Measurements from ENCODE around the gene TNS4. TPM values are rescaled to one million over a fixed set of nuclear protein-coding genes. Genes with fewer than 3 reads are reported as not detected.

Gene TNS4
- total and polyA plus RNA-seq, 9 of the 15 experiments (the other 6 are each of a cell fraction or from before 2014, with no cell fraction given) = 0.04 to 0.73 (median 0.24) TPM; not detected in 1

- TF ChIP-seq ATF4 (CRISPR knock-in tag; IDR thresholded peaks at IDR 0.05) (no peak), FOXM1 (IDR thresholded peaks at IDR 0.05; ENCODE audit: low read depth) (no peak), FOXM1 (CRISPR knock-in tag; IDR thresholded peaks at IDR 0.05; ENCODE audit: low read depth) (no peak), NRF1 (conservative IDR thresholded peaks at IDR 0.05 in 1 of 2, IDR thresholded peaks at IDR 0.05 in 1 of 2) (peak in 1 of 2 experiments; percentile 30; a peak in 1 of 4 replicates), SMAD4 (CRISPR knock-in tag; conservative IDR thresholded peaks at IDR 0.05) (peak; percentile 38; the same call in 1 of the 2 replicates), ZNF384 (IDR thresholded peaks at IDR 0.05; ENCODE audit: low read depth, low read length) (no peak), ZKSCAN1 (IDR thresholded peaks at IDR 0.05; ENCODE audit: low read depth, low read length) (no peak), CBX2 (IDR thresholded peaks at IDR 0.05; ENCODE audit: insufficient read depth, low read length, poor library complexity, severe bottlenecking) (no peak), RBM39 (optimal IDR thresholded peaks at IDR 0.05; ENCODE audit: low read depth, low read length) (no peak), MIER1 (IDR thresholded peaks at IDR 0.05; ENCODE audit: low read depth) (no peak), DIDO1 (tag; IDR thresholded peaks at IDR 0.05; ENCODE audit: low read depth) (no peak), SAFB2 (IDR thresholded peaks at IDR 0.05; ENCODE audit: borderline replicate concordance, low read depth, low read length, severe bottlenecking) (no peak), POLR2B (IDR thresholded peaks at IDR 0.05; ENCODE audit: low read depth, partially characterized antibody) (no peak), KAT8 (IDR thresholded peaks at IDR 0.05; ENCODE audit: low read depth) (no peak), SMARCC2 (IDR thresholded peaks at IDR 0.05; ENCODE audit: low read depth) (no peak), NFATC3 (IDR thresholded peaks at IDR 0.05) (no peak), CHD2 (IDR thresholded peaks at IDR 0.05; ENCODE audit: low read depth, low read length) (no peak), XRCC4 (IDR thresholded peaks at IDR 0.05; ENCODE audit: extremely low read depth, insufficient read depth, insufficient read length) (no peak), MLX (CRISPR knock-in tag; conservative IDR thresholded peaks at IDR 0.05) (no peak), NCOA6 (IDR thresholded peaks at IDR 0.05) (no peak), SMAD1 (IDR thresholded peaks at IDR 0.05; ENCODE audit: low read depth, low read length, partially characterized antibody) (no peak), ZNF398 (CRISPR knock-in tag; IDR thresholded peaks at IDR 0.05) (no peak), CEBPG (CRISPR knock-in tag; IDR thresholded peaks at IDR 0.05) (no peak), CEBPG (tag; conservative IDR thresholded peaks at IDR 0.05 in 1 of 2, IDR thresholded peaks at IDR 0.05 in 1 of 2) (peak in 1 of 2 experiments; percentile 52; a peak in 3 of 4 replicates), TFAP4 (CRISPR knock-in tag; IDR thresholded peaks at IDR 0.05; ENCODE audit: borderline replicate concordance) (peak; percentile 29; the same call in 1 of the 2 replicates), ZNF644 (tag; IDR thresholded peaks at IDR 0.05; ENCODE audit: low read depth) (no peak)
Measured at GRCh38 chr17:40490289-40490853, 11.1 kb downstream of the TNS4 start (continued).

All from K562 (cell line).